Measurements from ENCODE around the gene DEFB129.

The DEFB129 gene

GRCh38 chr20:226958-227357 lies at the start of gene DEFB129:
Gene DEFB129 (plus strand): TSS chr20:227258. CDS start chr20:227289, 31 bp downstream.
- Histone ChIP-seq H3K9me3 (ENCODE audit: control insufficient read depth, low read length) (no peaks in the 10 kb centered on the region), H3K9ac (no peak within 1 kb of the TSS), H3K4me1 (no peaks in the 10 kb centered on the region), H3K27ac (no peak within 1 kb of the TSS), H3K4me2 (ENCODE audit: low read length) (no peak within 1 kb of the TSS), H3K4me3 (ENCODE audit: low read depth, low read length) (no peak within 1 kb of the TSS), H3K27me3 (ENCODE audit: control insufficient read depth, insufficient read depth, low read length) (peaks cover 3% of the 10 kb centered on the region), H3K36me3 (ENCODE audit: control insufficient read depth, insufficient read depth, low read length) (no peaks in the 10 kb centered on the region), H2AFZ (no peak within 1 kb of the TSS), H3K79me2 (no peaks in the 10 kb centered on the region)
- TF ChIP-seq, protein P1, sequence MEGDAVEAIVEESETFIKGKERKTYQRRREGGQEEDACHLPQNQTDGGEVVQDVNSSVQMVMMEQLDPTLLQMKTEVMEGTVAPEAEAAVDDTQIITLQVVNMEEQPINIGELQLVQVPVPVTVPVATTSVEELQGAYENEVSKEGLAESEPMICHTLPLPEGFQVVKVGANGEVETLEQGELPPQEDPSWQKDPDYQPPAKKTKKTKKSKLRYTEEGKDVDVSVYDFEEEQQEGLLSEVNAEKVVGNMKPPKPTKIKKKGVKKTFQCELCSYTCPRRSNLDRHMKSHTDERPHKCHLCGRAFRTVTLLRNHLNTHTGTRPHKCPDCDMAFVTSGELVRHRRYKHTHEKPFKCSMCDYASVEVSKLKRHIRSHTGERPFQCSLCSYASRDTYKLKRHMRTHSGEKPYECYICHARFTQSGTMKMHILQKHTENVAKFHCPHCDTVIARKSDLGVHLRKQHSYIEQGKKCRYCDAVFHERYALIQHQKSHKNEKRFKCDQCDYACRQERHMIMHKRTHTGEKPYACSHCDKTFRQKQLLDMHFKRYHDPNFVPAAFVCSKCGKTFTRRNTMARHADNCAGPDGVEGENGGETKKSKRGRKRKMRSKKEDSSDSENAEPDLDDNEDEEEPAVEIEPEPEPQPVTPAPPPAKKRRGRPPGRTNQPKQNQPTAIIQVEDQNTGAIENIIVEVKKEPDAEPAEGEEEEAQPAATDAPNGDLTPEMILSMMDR (IDR thresholded peaks at IDR 0.05), result no peak

DNA sequence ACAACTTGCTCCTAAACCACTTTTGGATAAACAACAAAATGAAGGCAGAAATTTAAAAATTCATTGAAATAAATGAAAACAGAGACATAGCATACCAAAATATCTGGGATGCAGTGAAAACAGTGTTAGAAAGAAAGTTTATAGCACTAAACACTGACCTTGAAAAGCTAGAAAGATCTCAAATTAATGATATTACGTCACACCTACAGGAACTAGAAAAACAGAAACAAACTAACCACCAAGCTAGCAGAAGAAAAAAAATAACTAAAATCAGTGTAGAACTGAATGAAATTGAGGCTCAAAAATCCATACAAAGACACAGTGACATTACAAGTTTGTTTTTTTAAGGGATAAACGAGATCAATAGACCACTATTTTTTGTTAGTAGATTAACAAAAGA lies 42.8 kb upstream of the DEFB129 start:
- Histone ChIP-seq H3K4me2 (ENCODE audit: low read length) (no peak overlapping the region), H3K36me3 (ENCODE audit: control insufficient read depth, insufficient read depth, low read length) (no peaks in the 10 kb centered on the region), H3K79me2 (no peaks in the 10 kb centered on the region), H3K27me3 (ENCODE audit: control insufficient read depth, insufficient read depth, low read length) (peaks cover 2% of the 10 kb centered on the region), H3K27ac (no peak overlapping the region), H3K9ac (no peak overlapping the region), H2AFZ (no peak overlapping the region), H3K9me3 (ENCODE audit: control insufficient read depth, low read length) (no peaks in the 10 kb centered on the region), H3K4me3 (ENCODE audit: low read depth, low read length) (no peak overlapping the region), H3K4me1 (no peaks in the 10 kb centered on the region)
- TF ChIP-seq, protein P1 (IDR thresholded peaks at IDR 0.05), result no peak

DNA sequence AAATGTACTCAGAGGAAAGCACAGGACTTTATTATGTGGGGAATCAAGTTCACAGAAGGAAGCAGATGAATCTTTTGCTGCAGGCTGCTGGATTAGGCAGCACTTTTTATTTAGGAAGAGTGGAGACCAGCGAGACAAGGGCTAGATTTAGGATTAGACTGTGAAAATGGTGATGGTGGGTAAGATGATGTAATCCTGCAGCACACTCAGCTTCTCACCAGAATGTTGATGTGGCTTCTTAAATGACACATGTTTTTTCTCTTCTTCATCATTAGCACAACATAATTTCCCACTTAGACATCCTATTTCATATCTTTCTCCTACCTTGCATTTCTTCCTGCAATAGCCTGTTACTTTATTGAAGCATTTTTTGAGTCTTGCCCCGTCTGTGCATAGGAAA lies 39.3 kb upstream of the DEFB129 start:
- TF ChIP-seq, protein P1 (IDR thresholded peaks at IDR 0.05), result no peak
- H3K36me3 ChIP-seq (ENCODE audit: control insufficient read depth, insufficient read depth, low read length), result no peaks in the 10 kb centered on the region
- H3K9me3 ChIP-seq (ENCODE audit: control insufficient read depth, low read length), result no peaks in the 10 kb centered on the region
- H3K4me3 ChIP-seq (ENCODE audit: low read depth, low read length), result no peak overlapping the region
- H2AFZ ChIP-seq, result no peak overlapping the region
- no peak overlapping the region for H3K4me2 ChIP-seq (ENCODE audit: low read length)
- peaks cover 2% of the 10 kb centered on the region for H3K27me3 ChIP-seq (ENCODE audit: control insufficient read depth, insufficient read depth, low read length)
- no peaks in the 10 kb centered on the region for H3K79me2 ChIP-seq
- H3K27ac ChIP-seq, result no peak overlapping the region
- no peaks in the 10 kb centered on the region for H3K4me1 ChIP-seq
- H3K9ac ChIP-seq, result no peak overlapping the region

DNA sequence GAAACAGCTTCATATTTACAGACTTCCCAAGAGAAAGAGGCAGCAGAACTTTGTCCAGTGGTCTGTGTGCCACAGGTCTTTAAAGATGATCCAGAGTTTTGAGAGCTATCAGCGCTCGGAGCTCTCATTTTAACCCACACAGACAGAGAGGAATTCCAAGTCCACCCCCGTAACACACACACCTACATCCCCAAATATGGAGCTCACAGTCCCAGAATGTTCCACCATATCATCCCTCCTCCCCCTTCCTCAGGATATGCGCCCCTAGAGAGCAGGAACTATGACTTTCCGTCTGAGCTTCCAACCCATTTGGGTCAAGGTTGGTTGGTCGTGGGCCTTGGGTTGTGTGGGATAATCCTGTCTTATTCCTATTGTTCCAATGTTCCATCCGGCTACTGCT lies 37.4 kb upstream of the DEFB129 start, which contains the start of gene DEFB128:
Gene DEFB128 (minus strand): TSS at position 101 of the 400 bp plus-strand sequence. CDS start 88 bp downstream, at position 13.
- Histone ChIP-seq H3K9ac (no peak within 1 kb of the TSS), H3K9me3 (ENCODE audit: control insufficient read depth, low read length) (no peaks in the 10 kb centered on the region), H3K79me2 (no peaks in the 10 kb centered on the region), H3K27ac (no peak within 1 kb of the TSS), H3K27me3 (ENCODE audit: control insufficient read depth, insufficient read depth, low read length) (no peaks in the 10 kb centered on the region), H3K4me3 (ENCODE audit: low read depth, low read length) (no peak within 1 kb of the TSS), H3K4me1 (no peaks in the 10 kb centered on the region), H2AFZ (no peak within 1 kb of the TSS), H3K4me2 (ENCODE audit: low read length) (no peak within 1 kb of the TSS), H3K36me3 (ENCODE audit: control insufficient read depth, insufficient read depth, low read length) (no peaks in the 10 kb centered on the region)
- TF ChIP-seq, protein P1 (IDR thresholded peaks at IDR 0.05), result no peak

DNA sequence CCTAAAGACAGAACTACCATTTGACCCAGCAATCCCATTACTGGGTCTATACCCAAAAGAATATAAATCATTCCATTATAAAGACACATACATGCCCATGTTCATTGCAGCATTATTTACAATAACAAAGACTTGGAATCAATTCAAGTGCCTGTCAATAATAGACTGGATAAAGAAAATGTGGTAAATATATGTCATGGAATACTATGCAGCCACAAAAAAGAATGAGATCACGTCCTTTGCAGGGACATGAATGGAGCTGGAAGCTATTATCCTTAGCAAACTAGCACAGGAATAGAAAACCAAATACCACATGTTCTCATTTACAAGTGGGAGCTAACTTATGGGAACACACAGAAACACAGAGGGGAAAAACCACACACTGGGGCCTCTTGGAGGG lies 28.8 kb upstream of the DEFB129 start:
- Histone ChIP-seq H2AFZ (no peak overlapping the region), H3K9me3 (ENCODE audit: control insufficient read depth, low read length) (no peaks in the 10 kb centered on the region), H3K9ac (no peak overlapping the region), H3K4me1 (no peaks in the 10 kb centered on the region), H3K79me2 (no peaks in the 10 kb centered on the region), H3K36me3 (ENCODE audit: control insufficient read depth, insufficient read depth, low read length) (no peaks in the 10 kb centered on the region), H3K4me3 (ENCODE audit: low read depth, low read length) (no peak overlapping the region), H3K4me2 (ENCODE audit: low read length) (no peak overlapping the region), H3K27me3 (ENCODE audit: control insufficient read depth, insufficient read depth, low read length) (no peaks in the 10 kb centered on the region), H3K27ac (no peak overlapping the region)
- TF ChIP-seq, protein P1 (IDR thresholded peaks at IDR 0.05), result no peak

Measured in parathyroid adenoma (tissue), 2 donors.